Prostate gland (tissue), 2 donors: ENCODE results near the gene DUS2.
A peak's percentile ranks its signal among the peaks of the same experiment; 100 is the strongest.

Experiments
- CTCF ChIP-seq, 4 experiments: fragments of 200-600 bp in 2 of 4; fragments of 450-650 bp in 2 of 4; sonication (generic) in 2 of 4; IDR thresholded peaks; 1 replicate in 3 of 4; 2 replicates in 1 of 4; pipeline ENCODE4 v1.5.1; 2016 to 2019; ENCODE audit warnings: antibody characterized with exemption in 4 of 4, mild to moderate bottlenecking in 2 of 4, moderate library complexity in 2 of 4
- POLR2A ChIP-seq: fragments of 450-650 bp; IDR thresholded peaks from one replicate; pipeline ENCODE4 v1.6.1; 2016; ENCODE audit warnings: antibody characterized with exemption, mild to moderate bottlenecking

DNA sequence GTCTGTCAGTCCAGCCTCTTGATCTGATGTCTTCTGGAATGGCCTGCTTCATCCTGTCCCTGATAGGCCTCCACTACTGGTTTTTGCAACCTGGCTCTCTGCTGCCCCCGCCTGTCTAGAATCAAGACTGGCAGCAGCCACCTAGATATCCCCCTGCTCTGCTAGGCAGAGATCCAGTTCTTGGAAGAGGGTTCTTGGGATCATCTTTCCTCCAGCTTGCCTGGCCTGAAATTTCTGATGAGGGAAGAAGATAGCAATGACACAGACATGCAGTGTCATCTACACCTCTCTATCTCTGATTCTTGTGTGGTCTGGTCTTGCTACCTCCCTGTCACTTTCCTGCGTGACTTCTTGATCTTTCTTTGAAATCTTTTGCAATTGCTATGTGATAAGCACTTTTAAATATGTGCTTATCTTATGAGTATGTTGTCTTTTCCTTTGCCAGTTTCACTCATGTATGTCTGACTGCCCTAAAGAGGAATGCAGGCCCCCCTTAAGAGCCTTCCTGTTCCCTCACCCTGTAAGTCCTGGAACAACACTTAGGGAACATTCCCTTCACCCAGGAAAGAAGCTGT lies 41.8 kb downstream of the DUS2 start:
- TF ChIP-seq CTCF (IDR thresholded peaks at IDR 0.05) (peak in 3 of 4 experiments; percentile 52 to 78 (median 67)), POLR2A (no peak)
